ENCODE results near the gene NDST4.

DNA sequence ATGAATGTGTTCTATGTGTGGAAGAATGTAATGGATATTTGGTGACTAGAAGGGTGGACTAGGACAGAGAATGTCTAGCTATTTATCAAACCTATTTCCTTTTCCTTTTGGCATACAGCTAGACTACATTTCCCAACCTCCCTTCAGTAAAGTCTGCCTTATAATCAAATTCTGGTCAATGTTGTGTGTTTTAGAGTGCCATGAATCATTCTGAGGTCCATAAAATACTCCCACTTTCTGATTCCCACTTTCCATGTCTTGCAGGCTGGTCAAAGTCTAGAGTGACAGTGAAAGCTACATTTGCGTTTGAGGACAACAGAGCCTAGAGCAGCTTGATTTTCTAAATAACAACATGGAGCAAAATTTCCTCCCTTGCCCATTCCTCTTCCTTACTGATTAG is 297.7 kb downstream of the NDST4 start:
- TF ChIP-seq ARNTL (CRISPR knock-in tag; IDR thresholded peaks at IDR 0.05; ENCODE audit: borderline replicate concordance, low read depth) (no peak), TCF4 (CRISPR knock-in tag; IDR thresholded peaks at IDR 0.05; ENCODE audit: borderline replicate concordance) (no peak), ZFP30 (CRISPR knock-in tag; IDR thresholded peaks at IDR 0.05) (no peak), PPARA (CRISPR knock-in tag; IDR thresholded peaks at IDR 0.05; ENCODE audit: borderline replicate concordance) (no peak), ZFP3 (CRISPR knock-in tag; IDR thresholded peaks at IDR 0.05) (no peak), CSDC2 (CRISPR knock-in tag; IDR thresholded peaks at IDR 0.05) (no peak), SNAI2 (CRISPR knock-in tag; IDR thresholded peaks at IDR 0.05) (no peak)
- TF ChIP-seq, protein P1, sequence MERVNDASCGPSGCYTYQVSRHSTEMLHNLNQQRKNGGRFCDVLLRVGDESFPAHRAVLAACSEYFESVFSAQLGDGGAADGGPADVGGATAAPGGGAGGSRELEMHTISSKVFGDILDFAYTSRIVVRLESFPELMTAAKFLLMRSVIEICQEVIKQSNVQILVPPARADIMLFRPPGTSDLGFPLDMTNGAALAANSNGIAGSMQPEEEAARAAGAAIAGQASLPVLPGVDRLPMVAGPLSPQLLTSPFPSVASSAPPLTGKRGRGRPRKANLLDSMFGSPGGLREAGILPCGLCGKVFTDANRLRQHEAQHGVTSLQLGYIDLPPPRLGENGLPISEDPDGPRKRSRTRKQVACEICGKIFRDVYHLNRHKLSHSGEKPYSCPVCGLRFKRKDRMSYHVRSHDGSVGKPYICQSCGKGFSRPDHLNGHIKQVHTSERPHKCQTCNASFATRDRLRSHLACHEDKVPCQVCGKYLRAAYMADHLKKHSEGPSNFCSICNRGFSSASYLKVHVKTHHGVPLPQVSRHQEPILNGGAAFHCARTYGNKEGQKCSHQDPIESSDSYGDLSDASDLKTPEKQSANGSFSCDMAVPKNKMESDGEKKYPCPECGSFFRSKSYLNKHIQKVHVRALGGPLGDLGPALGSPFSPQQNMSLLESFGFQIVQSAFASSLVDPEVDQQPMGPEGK (CRISPR knock-in tag; IDR thresholded peaks at IDR 0.05; ENCODE audit: borderline replicate concordance) = no peak
- TF ChIP-seq, protein P2, sequence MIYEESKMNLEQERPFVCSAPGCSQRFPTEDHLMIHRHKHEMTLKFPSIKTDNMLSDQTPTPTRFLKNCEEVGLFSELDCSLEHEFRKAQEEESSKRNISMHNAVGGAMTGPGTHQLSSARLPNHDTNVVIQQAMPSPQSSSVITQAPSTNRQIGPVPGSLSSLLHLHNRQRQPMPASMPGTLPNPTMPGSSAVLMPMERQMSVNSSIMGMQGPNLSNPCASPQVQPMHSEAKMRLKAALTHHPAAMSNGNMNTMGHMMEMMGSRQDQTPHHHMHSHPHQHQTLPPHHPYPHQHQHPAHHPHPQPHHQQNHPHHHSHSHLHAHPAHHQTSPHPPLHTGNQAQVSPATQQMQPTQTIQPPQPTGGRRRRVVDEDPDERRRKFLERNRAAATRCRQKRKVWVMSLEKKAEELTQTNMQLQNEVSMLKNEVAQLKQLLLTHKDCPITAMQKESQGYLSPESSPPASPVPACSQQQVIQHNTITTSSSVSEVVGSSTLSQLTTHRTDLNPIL (CRISPR knock-in tag; IDR thresholded peaks at IDR 0.05; ENCODE audit: low read depth) = no peak
- TF ChIP-seq, protein P3, sequence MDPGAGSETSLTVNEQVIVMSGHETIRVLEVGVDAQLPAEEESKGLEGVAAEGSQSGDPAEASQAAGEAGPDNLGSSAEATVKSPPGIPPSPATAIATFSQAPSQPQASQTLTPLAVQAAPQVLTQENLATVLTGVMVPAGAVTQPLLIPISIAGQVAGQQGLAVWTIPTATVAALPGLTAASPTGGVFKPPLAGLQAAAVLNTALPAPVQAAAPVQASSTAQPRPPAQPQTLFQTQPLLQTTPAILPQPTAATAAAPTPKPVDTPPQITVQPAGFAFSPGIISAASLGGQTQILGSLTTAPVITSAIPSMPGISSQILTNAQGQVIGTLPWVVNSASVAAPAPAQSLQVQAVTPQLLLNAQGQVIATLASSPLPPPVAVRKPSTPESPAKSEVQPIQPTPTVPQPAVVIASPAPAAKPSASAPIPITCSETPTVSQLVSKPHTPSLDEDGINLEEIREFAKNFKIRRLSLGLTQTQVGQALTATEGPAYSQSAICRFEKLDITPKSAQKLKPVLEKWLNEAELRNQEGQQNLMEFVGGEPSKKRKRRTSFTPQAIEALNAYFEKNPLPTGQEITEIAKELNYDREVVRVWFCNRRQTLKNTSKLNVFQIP (CRISPR knock-in tag; IDR thresholded peaks at IDR 0.05; ENCODE audit: borderline replicate concordance, low read depth) = no peak

Measured in SK-N-SH treated with all-trans-retinoic acid at 6 μM for 48 hours (cell line).